Fibroblast of pulmonary artery (primary cell): ENCODE data around the gene BOLA1.

Experiments
- DNase-seq: peaks from one replicate; pipeline ENCODE4 v3.0.0-alpha.2; 2010; ENCODE audit warnings: low read depth
- H3K4me3 ChIP-seq: replicated peaks from 2 replicates; pipeline ENCODE4 v1.5.1; 2011; ENCODE audit warnings: low read depth, mild to moderate bottlenecking, control low read depth, low read length, moderate library complexity
- TF ChIP-seq, protein P1 (sequence below): IDR thresholded peaks from 2 replicates; pipeline ENCODE4 v1.5.1; 2011; ENCODE audit warnings: mild to moderate bottlenecking, control low read depth, low read length, inconsistent platforms; ENCODE audit errors: missing control alignments

BOLA1 gene

GRCh38 chr1:149929856-149930255, 30.5 kb downstream of the BOLA1 start:
- TF ChIP-seq, protein P1, sequence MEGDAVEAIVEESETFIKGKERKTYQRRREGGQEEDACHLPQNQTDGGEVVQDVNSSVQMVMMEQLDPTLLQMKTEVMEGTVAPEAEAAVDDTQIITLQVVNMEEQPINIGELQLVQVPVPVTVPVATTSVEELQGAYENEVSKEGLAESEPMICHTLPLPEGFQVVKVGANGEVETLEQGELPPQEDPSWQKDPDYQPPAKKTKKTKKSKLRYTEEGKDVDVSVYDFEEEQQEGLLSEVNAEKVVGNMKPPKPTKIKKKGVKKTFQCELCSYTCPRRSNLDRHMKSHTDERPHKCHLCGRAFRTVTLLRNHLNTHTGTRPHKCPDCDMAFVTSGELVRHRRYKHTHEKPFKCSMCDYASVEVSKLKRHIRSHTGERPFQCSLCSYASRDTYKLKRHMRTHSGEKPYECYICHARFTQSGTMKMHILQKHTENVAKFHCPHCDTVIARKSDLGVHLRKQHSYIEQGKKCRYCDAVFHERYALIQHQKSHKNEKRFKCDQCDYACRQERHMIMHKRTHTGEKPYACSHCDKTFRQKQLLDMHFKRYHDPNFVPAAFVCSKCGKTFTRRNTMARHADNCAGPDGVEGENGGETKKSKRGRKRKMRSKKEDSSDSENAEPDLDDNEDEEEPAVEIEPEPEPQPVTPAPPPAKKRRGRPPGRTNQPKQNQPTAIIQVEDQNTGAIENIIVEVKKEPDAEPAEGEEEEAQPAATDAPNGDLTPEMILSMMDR = no peak
- DNase-seq = no peak
- H3K4me3 ChIP-seq = no peak overlapping the region

- TF ChIP-seq, protein P1 = no peak
- DNase-seq = peak; percentile 63
- peak overlapping the region; percentile 26 for H3K4me3 ChIP-seq
Observed at GRCh38 chr1:149931212-149931790, 31.9 kb downstream of the BOLA1 start.

- DNase-seq = no peak
- TF ChIP-seq, protein P1 = no peak
- H3K4me3 ChIP-seq = no peak overlapping the region
Observed at GRCh38 chr1:149932474-149932873, 33.1 kb downstream of the BOLA1 start.

DNA sequence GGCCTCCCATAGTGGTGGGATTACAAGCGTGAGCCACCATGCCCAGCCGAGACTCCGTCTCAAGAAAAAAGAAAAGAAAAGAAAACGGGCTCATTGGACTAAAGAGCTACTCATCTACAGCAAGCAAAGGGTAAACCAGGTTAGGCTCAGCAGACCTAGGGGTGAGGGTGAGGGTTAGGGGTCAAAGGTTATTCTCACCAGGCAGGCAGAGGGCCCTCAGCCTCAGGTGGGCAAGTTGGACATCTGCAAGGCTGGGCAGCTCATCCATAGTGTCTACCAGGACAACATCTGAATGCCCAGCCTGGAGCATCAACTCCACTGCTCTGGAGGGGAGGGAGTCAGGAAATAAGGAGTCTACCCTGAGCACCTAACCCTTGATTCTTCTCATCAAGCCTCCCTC, 33.8 kb downstream of the BOLA1 start:
- TF ChIP-seq, protein P1 = no peak
- DNase-seq = no peak
- no peak overlapping the region for H3K4me3 ChIP-seq

DNA sequence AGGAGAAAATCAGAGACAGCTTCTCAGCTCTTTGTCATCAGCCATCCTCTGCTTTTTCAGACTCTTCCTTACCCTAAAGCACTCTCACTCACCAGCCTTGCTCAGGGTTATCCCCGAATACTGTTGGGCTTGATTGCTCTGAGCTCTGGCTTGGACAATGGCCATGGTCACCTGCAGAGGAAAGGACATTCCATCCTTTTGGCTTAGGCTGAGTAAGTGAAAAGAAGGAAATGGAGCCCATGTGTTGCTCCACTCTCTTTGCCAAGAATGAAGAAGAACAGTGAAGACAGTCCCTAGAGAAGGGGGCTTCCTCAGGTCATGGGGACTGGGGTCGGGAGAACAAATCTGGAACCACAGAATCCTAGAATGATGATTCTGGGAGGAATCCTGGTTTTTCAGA, 35.0 kb downstream of the BOLA1 start:
- TF ChIP-seq, protein P1 = no peak
- H3K4me3 ChIP-seq = no peak overlapping the region
- no peak for DNase-seq

DNA sequence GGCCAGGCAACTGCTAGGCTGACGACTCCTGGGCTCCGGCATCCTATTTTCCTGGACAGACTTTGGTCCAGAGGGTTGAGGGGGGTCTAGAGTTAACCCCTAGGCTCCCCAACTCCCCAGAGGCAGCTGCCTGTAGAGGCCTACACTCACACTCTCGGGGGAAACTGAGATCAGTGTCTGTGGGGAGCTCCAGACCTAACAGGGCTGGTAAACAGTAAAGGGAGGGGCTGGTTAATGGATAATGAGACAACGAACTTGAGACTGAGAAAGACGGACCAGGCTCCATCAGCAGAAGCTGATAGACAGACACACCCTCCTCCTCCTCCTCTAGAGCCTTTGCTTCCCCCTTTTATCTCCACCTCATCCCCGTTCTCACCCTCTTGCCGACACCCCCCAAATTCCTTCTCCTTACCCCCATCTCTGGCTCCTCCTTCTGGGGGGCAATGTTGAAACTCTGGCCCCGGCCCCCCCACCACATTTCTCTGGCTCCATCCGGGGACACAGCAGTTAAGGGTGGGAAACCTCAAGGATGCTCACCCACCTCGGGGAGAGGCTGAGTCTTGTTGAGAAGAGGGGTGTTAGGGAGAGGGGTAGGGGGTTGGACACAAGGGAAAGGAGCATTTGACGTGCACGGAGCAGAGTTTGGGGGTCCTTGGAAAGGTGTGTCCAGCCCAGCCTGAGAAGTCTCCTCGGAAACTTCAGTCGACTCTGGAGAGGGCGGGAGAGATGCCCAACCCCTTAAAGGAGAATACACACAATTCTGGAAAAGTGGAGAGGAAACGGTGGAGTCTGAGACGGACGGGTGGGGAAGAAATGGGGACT, 37.0 kb downstream of the BOLA1 start, which contains the start of gene MTMR11:
MTMR11 (minus strand) TSS at position 710 of the 822 bp plus-strand sequence; CDS start at position 478, 232 bp downstream.
- peak within 1 kb of the TSS; percentile 87 for H3K4me3 ChIP-seq
- TF ChIP-seq, protein P1 = no peak
- peak; percentile 32 for DNase-seq
